ENCODE results near the gene SLC31A1. TPM values are rescaled to one million over a fixed set of nuclear protein-coding genes. Genes with fewer than 3 reads are reported as not detected.

Gene SLC31A1
- total and polyA plus RNA-seq, 2 of the 8 experiments (the other 6 are each of a cell fraction or from before 2014, with no cell fraction given) = 23.9 to 40.8 TPM

Other genes with a start within 250 kb of the SLC31A1 start
- gene ZNF883, start 209.4 kb upstream of the SLC31A1 start, total RNA-seq (2021; fragmentation: NEBNext Ultra II Directional; extraction: Animal tissue kit (Norgen Biotek cat#: 25700)) = 19.2 and 20.2 TPM in 2 replicates
- 4.5 and 6.1 TPM in 2 replicates for gene ZNF883, start 209.4 kb upstream of the SLC31A1 start, polyA plus RNA-seq (2011; rRNA removed)
- 4.4 and 5.1 TPM in 2 replicates for gene ZFP37, start 164.8 kb upstream of the SLC31A1 start, total RNA-seq (2021; fragmentation: NEBNext Ultra II Directional; extraction: Animal tissue kit (Norgen Biotek cat#: 25700))
- gene ZFP37, start 164.8 kb upstream of the SLC31A1 start, polyA plus RNA-seq (2011; rRNA removed) = 0.25 and 0.38 TPM in 2 replicates
- 1.5 and 2.0 TPM in 2 replicates for gene SLC31A2, start 70.5 kb upstream of the SLC31A1 start, total RNA-seq (2021; fragmentation: NEBNext Ultra II Directional; extraction: Animal tissue kit (Norgen Biotek cat#: 25700))
- 2.3 and 2.9 TPM in 2 replicates for gene SLC31A2, start 70.5 kb upstream of the SLC31A1 start, polyA plus RNA-seq (2011; rRNA removed)
- gene FKBP15, start 267 bp upstream of the SLC31A1 start, total RNA-seq (2021; fragmentation: NEBNext Ultra II Directional; extraction: Animal tissue kit (Norgen Biotek cat#: 25700)) = 13.8 and 13.9 TPM in 2 replicates
- gene FKBP15, start 267 bp upstream of the SLC31A1 start, polyA plus RNA-seq (2011; rRNA removed) = 9.9 and 13.1 TPM in 2 replicates
- gene CDC26, start 54.0 kb downstream of the SLC31A1 start, total RNA-seq (2021; fragmentation: NEBNext Ultra II Directional; extraction: Animal tissue kit (Norgen Biotek cat#: 25700)) = 41.9 and 42.8 TPM in 2 replicates
- 15.3 and 31.5 TPM in 2 replicates for gene CDC26, start 54.0 kb downstream of the SLC31A1 start, polyA plus RNA-seq (2011; rRNA removed)
- 33.4 and 36.8 TPM in 2 replicates for gene PRPF4, start 54.1 kb downstream of the SLC31A1 start, total RNA-seq (2021; fragmentation: NEBNext Ultra II Directional; extraction: Animal tissue kit (Norgen Biotek cat#: 25700))
- 13.6 and 15.2 TPM in 2 replicates for gene PRPF4, start 54.1 kb downstream of the SLC31A1 start, polyA plus RNA-seq (2011; rRNA removed)
- gene RNF183, start 81.8 kb downstream of the SLC31A1 start, total RNA-seq (2021; fragmentation: NEBNext Ultra II Directional; extraction: Animal tissue kit (Norgen Biotek cat#: 25700)) = not detected in 2 replicates
- gene RNF183, start 81.8 kb downstream of the SLC31A1 start, polyA plus RNA-seq (2011; rRNA removed) = 0.15 and 0.41 TPM in 2 replicates
- 0.28 and 0.40 TPM in 2 replicates for gene WDR31, start 118.7 kb downstream of the SLC31A1 start, total RNA-seq (2021; fragmentation: NEBNext Ultra II Directional; extraction: Animal tissue kit (Norgen Biotek cat#: 25700))
- 0.27 and 0.33 TPM in 2 replicates for gene WDR31, start 118.7 kb downstream of the SLC31A1 start, polyA plus RNA-seq (2011; rRNA removed)
- gene BSPRY, start 128.0 kb downstream of the SLC31A1 start, total RNA-seq (2021; fragmentation: NEBNext Ultra II Directional; extraction: Animal tissue kit (Norgen Biotek cat#: 25700)) = 5.5 and 6.5 TPM in 2 replicates
- gene BSPRY, start 128.0 kb downstream of the SLC31A1 start, polyA plus RNA-seq (2011; rRNA removed) = 10.9 and 12.1 TPM in 2 replicates
- gene HDHD3, start 155.4 kb downstream of the SLC31A1 start, total RNA-seq (2021; fragmentation: NEBNext Ultra II Directional; extraction: Animal tissue kit (Norgen Biotek cat#: 25700)) = 10.4 and 12.1 TPM in 2 replicates
- 25.3 and 26.9 TPM in 2 replicates for gene HDHD3, start 155.4 kb downstream of the SLC31A1 start, polyA plus RNA-seq (2011; rRNA removed)
- 13.0 and 15.3 TPM in 2 replicates for gene ALAD, start 179.7 kb downstream of the SLC31A1 start, total RNA-seq (2021; fragmentation: NEBNext Ultra II Directional; extraction: Animal tissue kit (Norgen Biotek cat#: 25700))
- gene ALAD, start 179.7 kb downstream of the SLC31A1 start, polyA plus RNA-seq (2011; rRNA removed) = 8.2 and 17.3 TPM in 2 replicates
- gene POLE3, start 189.1 kb downstream of the SLC31A1 start, total RNA-seq (2021; fragmentation: NEBNext Ultra II Directional; extraction: Animal tissue kit (Norgen Biotek cat#: 25700)) = 49.1 and 52.7 TPM in 2 replicates
- 52.2 and 77.3 TPM in 2 replicates for gene POLE3, start 189.1 kb downstream of the SLC31A1 start, polyA plus RNA-seq (2011; rRNA removed)
- 0.36 and 0.52 TPM in 2 replicates for gene C9orf43, start 189.2 kb downstream of the SLC31A1 start, total RNA-seq (2021; fragmentation: NEBNext Ultra II Directional; extraction: Animal tissue kit (Norgen Biotek cat#: 25700))
- 0.35 and 0.44 TPM in 2 replicates for gene C9orf43, start 189.2 kb downstream of the SLC31A1 start, polyA plus RNA-seq (2011; rRNA removed)
- gene RGS3, start 242.2 kb downstream of the SLC31A1 start, total RNA-seq (2021; fragmentation: NEBNext Ultra II Directional; extraction: Animal tissue kit (Norgen Biotek cat#: 25700)) = 18.2 TPM in 2 replicates
- gene RGS3, start 242.2 kb downstream of the SLC31A1 start, polyA plus RNA-seq (2011; rRNA removed) = 12.6 and 15.1 TPM in 2 replicates